ENCODE data around the gene GPR132. TPM values are rescaled to one million over a fixed set of nuclear protein-coding genes. Genes with fewer than 3 reads are reported as not detected.
A peak's percentile ranks its signal among the peaks of the same experiment; 100 is the strongest.

GPR132 gene
- polyA plus RNA-seq, 2 of the 4 experiments (the other 2 are of a cell fraction) = 0.18 to 0.19 TPM

- no peak for ATAC-seq
- WGBS (ENCODE audit: missing lambda C conversion rate) = 33% methylated on average over 4 of the region's 4 CpGs
- peak overlapping the region; percentile 31; the same call in 2 of the 3 replicates for H3K4me3 ChIP-seq
- peak overlapping the region; percentile 81 for H3K4me2 ChIP-seq
- peaks cover 57% of the 10 kb centered on the region for H3K4me1 ChIP-seq
- POLR2A ChIA-PET = interaction anchor here (0.7 to 7.0 kb wide), 5 partner anchors 11 to 64 kb away, joined by 3 to 76 read pairs (median 7); no protein-coding TSS in a partner anchor
- CTCF ChIA-PET = interaction anchor here (3.8 to 28.5 kb wide), 4 partner anchors 12 to 49 kb away, joined by 23 to 509 read pairs (median 50); no protein-coding TSS in a partner anchor
- H3K27ac ChIP-seq = peak overlapping the region; percentile 93 to 97
- peak; percentile 43 to 61 for DNase-seq (ENCODE audit: low read depth in 1 of 2, low spot score in 1 of 2)
- peak; percentile 68 for FAIRE-seq
- H3K9me3 ChIP-seq = no peaks in the 10 kb centered on the region
- TF ChIP-seq HDAC2 (IDR thresholded peaks at IDR 0.05) (no peak), REST (IDR thresholded peaks at IDR 0.05) (no peak), ZSCAN20 (CRISPR knock-in tag; IDR thresholded peaks at IDR 0.05) (no peak), ZFP36 (IDR thresholded peaks at IDR 0.05; ENCODE audit: borderline replicate concordance, partially characterized antibody) (no peak), CTCF (IDR thresholded peaks at IDR 0.05) (no peak), HOXA7 (CRISPR knock-in tag; IDR thresholded peaks at IDR 0.05) (peak; percentile 48; the same call in 1 of the 2 replicates), SREBF2 (IDR thresholded peaks at IDR 0.05) (no peak), JUNB (IDR thresholded peaks at IDR 0.05) (peak; percentile 61; the same call in 1 of the 2 replicates), BCL3 (IDR thresholded peaks at IDR 0.05) (no peak), POLR2A (IDR thresholded peaks at IDR 0.05; ENCODE audit: low read length) (no peak), EHF (CRISPR knock-in tag; IDR thresholded peaks at IDR 0.05) (no peak), ZC3H11A (IDR thresholded peaks at IDR 0.05) (no peak), PBX3 (IDR thresholded peaks at IDR 0.05) (no peak), EHMT2 (IDR thresholded peaks at IDR 0.05; ENCODE audit: low read depth) (no peak), RARB (CRISPR knock-in tag; IDR thresholded peaks at IDR 0.05) (no peak), BHLHE40 (IDR thresholded peaks at IDR 0.05; ENCODE audit: low read depth, low read length) (no peak), FOSL2 (IDR thresholded peaks at IDR 0.05) (peak; percentile 49), FOSL2 (CRISPR knock-in tag; IDR thresholded peaks at IDR 0.05) (peak; percentile 78), POLR2AphosphoS2 (conservative IDR thresholded peaks at IDR 0.05; ENCODE audit: low read length) (no peak), FOSB (CRISPR knock-in tag; IDR thresholded peaks at IDR 0.05) (no peak), ESRRA (IDR thresholded peaks at IDR 0.05; ENCODE audit: borderline replicate concordance, low read length) (no peak), MAFK (IDR thresholded peaks at IDR 0.05; ENCODE audit: partially characterized antibody) (peak; percentile 11), TFCP2L1 (CRISPR knock-in tag; IDR thresholded peaks at IDR 0.05) (0 out of 2 replicates have a peak, but pooled peaks have one; percentile 22), HES2 (IDR thresholded peaks at IDR 0.05) (no peak), GATA3 (IDR thresholded peaks at IDR 0.05; ENCODE audit: borderline replicate concordance) (no peak; the same call in 1 of the 2 replicates), TP53 (CRISPR knock-in tag; IDR thresholded peaks at IDR 0.05) (no peak), HMGXB4 (CRISPR knock-in tag; IDR thresholded peaks at IDR 0.05; ENCODE audit: borderline replicate concordance) (no peak), KDM1A (IDR thresholded peaks at IDR 0.05; ENCODE audit: low read depth) (no peak), FOXS1 (CRISPR knock-in tag; IDR thresholded peaks at IDR 0.05) (no peak), RFX5 (IDR thresholded peaks at IDR 0.05) (no peak), MYC (IDR thresholded peaks at IDR 0.05; ENCODE audit: borderline replicate concordance, low read length) (no peak), HOXB5 (CRISPR knock-in tag; IDR thresholded peaks at IDR 0.05) (no peak)
These were observed 41.3 kb downstream of the GPR132 start for GRCh38 chr14:105023791-105024480.

Data from A549 (cell line).